HepG2 (cell line): ENCODE results near the gene FRMD4A. TPM values are rescaled to one million over a fixed set of nuclear protein-coding genes. Genes with fewer than 3 reads are reported as not detected.
A peak's percentile ranks its signal among the peaks of the same experiment; 100 is the strongest.

Experiments used
- ATAC-seq: fragments of 200-7000 bp; cut with Tn5 transposase; 3 replicates; pipeline ENCODE4 v1.9.1; 2020; ENCODE audit warnings: mild to moderate bottlenecking, moderate library complexity
- BruUV-seq: library from RNA; stranded (reverse); fragments of 400-500 nt; replicated peaks from 2 replicates; lab custom pipeline; 2021; lab: Mats Ljungman, UMichigan
- CTCF ChIA-PET: fragments of 300-600 bp; formaldehyde crosslinking; extraction: SDS; loops from one replicate; lab custom pipeline; 2021; ENCODE audit warnings: low total read pairs, inconsistent platforms, low intra/inter-chr PET ratio; lab: Yijun Ruan, JAX
- POLR2A ChIA-PET: fragments of 350-600 bp; sonication (Branson Sonifier 250); formaldehyde crosslinking; loops from one replicate; lab custom pipeline; 2020; ENCODE audit warnings: antibody characterized with exemption, inconsistent platforms; lab: Yijun Ruan, JAX
- DNase-seq: peaks from one replicate; pipeline ENCODE4 v3.0.0-alpha.2; 2015; ENCODE audit warnings: low spot score
- FAIRE-seq: peaks from 3 replicates; lab custom pipeline; 2011; peaks lifted over from hg19 to GRCh38; lab: Jason Lieb, UNC
- H2AFZ ChIP-seq: one replicate; pipeline ENCODE4 v1.6.1; 2011; ENCODE audit warnings: low read length, inconsistent platforms
- H3K27ac ChIP-seq: fragments of 300-600 bp; 3 replicates; pipeline ENCODE4 v1.8.0; 2011; ENCODE audit warnings: mixed run types, mild to moderate bottlenecking, mixed read lengths, low read length, inconsistent platforms; ENCODE audit not compliant: insufficient read depth; ENCODE audit errors: extremely low read length
- H3K27me3 ChIP-seq, 2 experiments: fragments of 200-600 bp in 1 of 2; 2 replicates in 1 of 2; 3 replicates in 1 of 2; pipeline versions ENCODE4 v1.6.0 to v1.8.0; 2011; ENCODE audit warnings: low read length in 2 of 2, mild to moderate bottlenecking in 2 of 2, moderate library complexity in 2 of 2, inconsistent platforms in 1 of 2; ENCODE audit not compliant: insufficient read depth in 2 of 2, control insufficient read depth in 1 of 2
- H3K36me3 ChIP-seq, 2 experiments: fragments of 200-600 bp in 1 of 2; replicated peaks in 1 of 2; 2 replicates in 1 of 2; 3 replicates in 1 of 2; pipeline versions ENCODE4 v1.5.1 to v1.8.0; 2011; ENCODE audit warnings: low read length in 2 of 2, inconsistent platforms in 1 of 2; ENCODE audit not compliant: insufficient read depth in 2 of 2, control insufficient read depth in 1 of 2
- H3K4me1 ChIP-seq: 2 replicates; pipeline ENCODE4 v1.5.1; 2012; ENCODE audit warnings: low read length, inconsistent platforms; ENCODE audit not compliant: insufficient read depth
- H3K4me2 ChIP-seq: 2 replicates; pipeline ENCODE4 v1.6.0; 2011; ENCODE audit warnings: low read depth, low read length, inconsistent platforms
- H3K4me3 ChIP-seq, 3 experiments: fragments of 200-600 bp in 1 of 3; sonication (generic), shearing (Covaris generic) in 1 of 3; replicated peaks in 1 of 3; 2 replicates each; pipeline ENCODE4 v1.5.1; 2011 to 2016; ENCODE audit warnings: low read length in 3 of 3, inconsistent platforms in 2 of 3, low read depth in 2 of 3, mild to moderate bottlenecking in 2 of 3, control low read depth in 1 of 3, mixed read lengths in 1 of 3; ENCODE audit not compliant: insufficient read depth in 1 of 3
- H3K79me2 ChIP-seq: one replicate; pipeline ENCODE4 v1.6.1; 2011; ENCODE audit warnings: low read length, inconsistent platforms; ENCODE audit not compliant: insufficient read depth
- H3K9ac ChIP-seq: 2 replicates; pipeline ENCODE4 v1.6.0; 2011; ENCODE audit warnings: mild to moderate bottlenecking, low read depth, low read length, inconsistent platforms; ENCODE audit not compliant: insufficient read depth
- H3K9me3 ChIP-seq: 2 replicates; pipeline ENCODE4 v1.5.1; 2012; ENCODE audit warnings: mild to moderate bottlenecking, low read length
- H4K20me1 ChIP-seq: 2 replicates; pipeline ENCODE4 v1.6.0; 2011; ENCODE audit warnings: inconsistent platforms, mild to moderate bottlenecking, low read length, moderate library complexity; ENCODE audit not compliant: insufficient read depth
- ARNT ChIP-seq: fragments of 450-650 bp; IDR thresholded peaks from 2 replicates; pipeline ENCODE4 v1.6.1; 2017
- BHLHE40 ChIP-seq: IDR thresholded peaks from 2 replicates; pipeline ENCODE4 v1.6.1; 2011; ENCODE audit warnings: low read length, improper control_type of control experiment
- CEBPG ChIP-seq: IDR thresholded peaks from 2 replicates; pipeline ENCODE4 v1.6.1; 2016
- MAFK ChIP-seq, 2 experiments: IDR thresholded peaks in 1 of 2; conservative IDR thresholded peaks in 1 of 2; 2 replicates each; pipeline ENCODE4 v1.6.1; 2011; ENCODE audit warnings: improper control_type of control experiment in 2 of 2, low read length in 2 of 2
- RCOR2 ChIP-seq: IDR thresholded peaks from 2 replicates; pipeline ENCODE4 v1.6.1; 2016; ENCODE audit warnings: missing biosample characterization, missing genetic modification reagents
- SIN3B ChIP-seq: fragments of 150-350 bp; IDR thresholded peaks from 2 replicates; pipeline ENCODE4 v1.6.1; 2014; ENCODE audit warnings: low read length
- SSRP1 ChIP-seq: IDR thresholded peaks from 2 replicates; pipeline ENCODE4 v1.6.1; 2016; ENCODE audit warnings: control low read depth
- ZBTB34 ChIP-seq: sonication (generic); formaldehyde crosslinking; IDR thresholded peaks from 2 replicates; pipeline ENCODE4 v1.8.0; 2022; ENCODE audit warnings: mild to moderate bottlenecking, missing genetic modification reagents
- ZFP36 ChIP-seq: fragments of 150-350 bp; IDR thresholded peaks from 2 replicates; pipeline ENCODE4 v1.6.1; 2018; ENCODE audit warnings: borderline replicate concordance, low read length, low read depth; ENCODE audit not compliant: partially characterized antibody
- ZNF558 ChIP-seq: sonication (generic); formaldehyde crosslinking; IDR thresholded peaks from 2 replicates; pipeline ENCODE4 v1.9.0; 2022; ENCODE audit warnings: mild to moderate bottlenecking, missing genetic modification reagents, borderline replicate concordance
- WGBS: methylation state at CpG from one replicate; pipeline ENCODE4 v1.1.6; 2017; ENCODE audit warnings: low lambda C conversion rate; 5-methylcytosine and 5-hydroxymethylcytosine counted together
- in situ Hi-C: cut with HindIII; loops from 2 replicates; pipeline ENCODE4 v1.10.0; 2017; ENCODE audit warnings: low pct_unique_long_range_greater_than_20kb; ENCODE audit not compliant: extremely low pct_ligation_motif_present
- intact Hi-C: fragments of 100-400 bp; cut with micrococcal nuclease; formaldehyde crosslinking; loops from one replicate; pipeline ENCODE4 v1.10.0; 2022; ENCODE audit not compliant: unreplicated experiment
- polyA plus RNA-seq, 8 experiments: library from polyadenylated mRNA; depleted of rRNA in 3 of 8; stranded (reverse) in 7 of 8; unstranded in 1 of 8; fragments of >200 nt; fragmentation: Illumina TruSeq in 4 of 8; extraction: Trizol in 4 of 8; gene quantifications; 2 replicates each; pipeline versions ENCODE4 v1.2.1 to v1.2.3, GENCODE V29; 2011 to 2016; ENCODE audit warnings: low read depth in 4 of 8, missing spikeins in 1 of 8, mixed read lengths in 1 of 8; ENCODE audit not compliant: insufficient read depth in 1 of 8
- total RNA-seq, 5 experiments: library from RNA; depleted of rRNA; stranded (reverse); fragments of >200 nt; fragmentation: Illumina TruSeq; extraction: Trizol; gene quantifications; 2 replicates each; pipeline ENCODE4 v1.2.3, GENCODE V29; 2016; ENCODE audit warnings: low read depth in 1 of 5
- TF ChIP-seq, protein P1 (sequence below), 2 experiments: sonication (generic) in 1 of 2; formaldehyde crosslinking in 1 of 2; IDR thresholded peaks; 2 replicates each; pipeline versions ENCODE4 v1.6.1 to v1.9.0; 2014 to 2022; ENCODE audit warnings: antibody characterized with exemption in 1 of 2, borderline replicate concordance in 1 of 2, inconsistent platforms in 1 of 2, low read depth in 1 of 2, missing genetic modification reagents in 1 of 2

The FRMD4A gene
- total and polyA plus RNA-seq, 2 of the 13 experiments (the other 11 are each of a cell fraction or from before 2014, with no cell fraction given) = 0.09 to 0.26 TPM

DNA sequence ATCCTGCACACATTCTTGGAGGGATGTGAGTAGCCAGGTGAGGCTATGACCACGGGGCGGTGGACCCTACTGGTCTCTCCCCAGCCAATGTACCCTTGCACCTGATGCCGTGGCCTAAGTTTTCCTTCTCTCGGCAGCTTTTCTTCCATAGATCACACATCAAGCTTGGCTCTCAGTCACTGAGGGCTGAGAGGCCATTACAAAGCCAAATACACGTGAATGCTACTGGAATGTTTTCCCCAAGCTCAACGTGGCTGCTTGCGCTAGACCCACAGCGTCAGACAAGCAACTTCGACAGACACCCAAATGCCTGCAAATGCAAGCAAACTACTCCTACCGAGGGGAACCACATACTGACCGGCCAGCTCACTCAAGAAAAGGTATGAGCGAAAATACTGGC is 660.8 kb downstream of the FRMD4A start:
- no peaks in the 10 kb centered on the region for H4K20me1 ChIP-seq
- peaks cover 23% of the 10 kb centered on the region for H3K4me1 ChIP-seq
- CTCF ChIA-PET = no interaction called here
- no peak; the same call in 2 of the 3 replicates for ATAC-seq
- no TSS peak for BruUV-seq
- WGBS = 91% methylated on average over 10 of the region's 12 CpGs
- no peak overlapping the region for H2AFZ ChIP-seq
- in situ Hi-C loops = no loop called here
- H3K9ac ChIP-seq = no peak overlapping the region
- no peak overlapping the region for H3K27ac ChIP-seq
- H3K4me2 ChIP-seq = no peak overlapping the region
- no peaks in the 10 kb centered on the region for H3K27me3 ChIP-seq
- DNase-seq = no peak
- no peak overlapping the region for H3K4me3 ChIP-seq
- H3K79me2 ChIP-seq = no peaks in the 10 kb centered on the region
- TF ChIP-seq ZFP36 = no peak
- TF ChIP-seq SSRP1 (CRISPR knock-in tag) = no peak
- no peak for TF ChIP-seq ZBTB34 (CRISPR knock-in tag)
- TF ChIP-seq ZNF558 = no peak
- TF ChIP-seq RCOR2 = no peak
- 0 out of 4 replicates have a peak, but pooled peaks of 1 of the 2 experiments have one; percentile 19 for TF ChIP-seq MAFK (conservative IDR thresholded peaks at IDR 0.05 in 1 of 2, IDR thresholded peaks at IDR 0.05 in 1 of 2; ENCODE audit: low read length in 2 of 2)
- TF ChIP-seq CEBPG (CRISPR knock-in tag) = no peak
- TF ChIP-seq, all 625 proteins: peak for 1
- POLR2A ChIA-PET = no interaction called here
- intact Hi-C loops = no loop called here
- Histone ChIP-seq H3K9me3 (no peaks in the 10 kb centered on the region), H3K36me3 (no peaks in the 10 kb centered on the region)
- no peak for FAIRE-seq

- BruUV-seq = no TSS peak
- WGBS = 63% methylated on average over 7 of the region's 8 CpGs
- in situ Hi-C loops = no loop called here
- Histone ChIP-seq H3K27me3 (no peaks in the 10 kb centered on the region), H3K4me3 (no peak overlapping the region), H4K20me1 (no peaks in the 10 kb centered on the region), H3K36me3 (no peaks in the 10 kb centered on the region), H2AFZ (no peak overlapping the region), H3K4me1 (peaks cover 23% of the 10 kb centered on the region), H3K9ac (no peak overlapping the region), H3K4me2 (0 out of 2 replicates have a peak overlapping the region, but pooled peaks have one; percentile 13), H3K79me2 (no peaks in the 10 kb centered on the region), H3K9me3 (no peaks in the 10 kb centered on the region), H3K27ac (no peak overlapping the region)
- ATAC-seq (peak; percentile 82), FAIRE-seq (no peak), DNase-seq (no peak)
- intact Hi-C loops = no loop called here
- POLR2A ChIA-PET = no interaction called here
- CTCF ChIA-PET = no interaction called here
- no peak for TF ChIP-seq BHLHE40
- TF ChIP-seq SSRP1 (CRISPR knock-in tag) = no peak
- no peak for TF ChIP-seq SIN3B
- TF ChIP-seq, protein P1, sequence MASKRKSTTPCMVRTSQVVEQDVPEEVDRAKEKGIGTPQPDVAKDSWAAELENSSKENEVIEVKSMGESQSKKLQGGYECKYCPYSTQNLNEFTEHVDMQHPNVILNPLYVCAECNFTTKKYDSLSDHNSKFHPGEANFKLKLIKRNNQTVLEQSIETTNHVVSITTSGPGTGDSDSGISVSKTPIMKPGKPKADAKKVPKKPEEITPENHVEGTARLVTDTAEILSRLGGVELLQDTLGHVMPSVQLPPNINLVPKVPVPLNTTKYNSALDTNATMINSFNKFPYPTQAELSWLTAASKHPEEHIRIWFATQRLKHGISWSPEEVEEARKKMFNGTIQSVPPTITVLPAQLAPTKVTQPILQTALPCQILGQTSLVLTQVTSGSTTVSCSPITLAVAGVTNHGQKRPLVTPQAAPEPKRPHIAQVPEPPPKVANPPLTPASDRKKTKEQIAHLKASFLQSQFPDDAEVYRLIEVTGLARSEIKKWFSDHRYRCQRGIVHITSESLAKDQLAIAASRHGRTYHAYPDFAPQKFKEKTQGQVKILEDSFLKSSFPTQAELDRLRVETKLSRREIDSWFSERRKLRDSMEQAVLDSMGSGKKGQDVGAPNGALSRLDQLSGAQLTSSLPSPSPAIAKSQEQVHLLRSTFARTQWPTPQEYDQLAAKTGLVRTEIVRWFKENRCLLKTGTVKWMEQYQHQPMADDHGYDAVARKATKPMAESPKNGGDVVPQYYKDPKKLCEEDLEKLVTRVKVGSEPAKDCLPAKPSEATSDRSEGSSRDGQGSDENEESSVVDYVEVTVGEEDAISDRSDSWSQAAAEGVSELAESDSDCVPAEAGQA (IDR thresholded peaks at IDR 0.05; ENCODE audit: low read depth) = no peak
- TF ChIP-seq, protein P1 (CRISPR knock-in tag; IDR thresholded peaks at IDR 0.05; ENCODE audit: borderline replicate concordance) = no peak
- no peak for TF ChIP-seq ARNT
Observed at GRCh38 chr10:13669182-13669855, 661.4 kb downstream of the FRMD4A start.
